Kidney capillary endothelial cell (primary cell): ENCODE data around the gene OPCML.

Source experiments
- DNase-seq: peaks from one replicate; pipeline ENCODE4 v3.0.0-alpha.2; 2018; ENCODE audit warnings: low spot score

Gene OPCML

DNA sequence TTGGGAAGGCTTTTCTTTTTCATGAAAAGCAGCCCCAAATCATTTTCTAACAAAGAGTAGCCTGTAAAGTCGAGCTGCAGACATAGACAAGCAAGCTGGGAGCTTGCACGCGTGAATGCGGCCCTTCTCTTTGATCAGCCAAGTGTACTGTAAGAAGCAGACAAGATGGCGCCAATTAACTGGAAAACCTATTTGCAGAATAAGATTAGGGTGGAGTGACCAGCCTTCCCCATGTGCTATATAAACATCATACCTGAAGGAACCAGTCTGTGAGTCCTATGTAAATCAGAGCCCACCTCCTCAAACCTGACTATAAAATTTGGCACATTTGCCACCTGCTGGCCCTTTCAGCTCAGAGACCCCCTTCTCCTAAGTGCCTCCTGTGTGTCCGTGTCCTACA lies 982.7 kb downstream of the OPCML start:
- DNase-seq, result no peak

DNA sequence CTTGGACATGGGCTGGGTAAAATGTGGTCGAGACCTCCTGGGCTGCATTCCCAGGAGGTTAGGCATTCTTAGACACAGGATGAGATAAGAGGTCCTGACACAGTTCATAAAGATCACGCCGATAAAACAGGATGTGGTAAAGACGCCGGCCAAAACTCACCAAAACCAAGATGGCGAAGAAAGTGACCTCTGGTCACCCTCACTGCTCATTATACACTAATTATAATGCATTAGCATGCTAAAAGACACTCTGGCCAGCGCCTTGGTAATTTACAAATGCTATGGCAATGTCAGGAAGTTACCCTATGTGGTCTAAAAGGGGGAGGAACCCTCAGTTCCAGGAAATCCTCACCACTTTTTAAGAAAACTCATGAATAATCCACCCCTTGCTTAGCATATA lies 983.3 kb downstream of the OPCML start:
- DNase-seq, result no peak

GRCh38 chr11:132544007-132544406 lies 988.3 kb downstream of the OPCML start:
- no peak for DNase-seq

- no peak for DNase-seq
Observed at GRCh38 chr11:132541794-132542193, 990.5 kb downstream of the OPCML start.

- no peak for DNase-seq
Observed at GRCh38 chr11:132540581-132540980, 991.7 kb downstream of the OPCML start.

DNA sequence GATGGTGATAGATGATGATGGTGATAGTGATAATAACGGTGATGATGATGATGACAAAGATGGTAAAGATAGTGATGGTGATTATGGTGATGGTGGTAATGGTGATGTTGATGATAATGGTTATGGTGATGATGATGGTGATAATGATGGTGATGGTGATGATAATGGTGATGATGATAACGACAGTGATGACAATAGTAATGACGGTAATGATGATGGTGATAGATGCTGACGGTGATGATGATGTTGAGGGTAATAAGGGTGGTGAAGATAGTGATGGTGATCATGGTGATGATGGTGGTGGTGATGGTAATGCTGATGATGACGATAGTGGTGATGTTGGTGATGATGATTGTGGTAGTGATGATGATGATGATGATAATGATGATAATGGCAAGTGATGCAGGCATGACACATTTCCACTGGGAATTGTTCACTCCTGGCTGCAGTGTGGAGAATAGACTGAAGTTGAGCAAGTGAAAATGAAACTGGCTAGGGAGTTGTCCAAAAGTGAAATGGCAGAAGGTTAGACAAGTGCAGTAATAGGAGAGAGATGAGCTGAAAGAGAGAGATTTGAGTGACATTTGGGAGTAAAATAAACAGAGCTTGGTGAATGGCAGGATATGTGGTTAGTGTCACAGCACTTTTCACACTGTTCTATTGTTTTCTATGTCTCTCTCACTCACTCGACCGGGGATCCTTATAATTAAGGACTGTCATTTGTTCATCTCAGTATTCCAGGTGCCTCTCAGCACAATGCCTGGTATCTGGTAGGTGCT lies 992.5 kb downstream of the OPCML start:
- no peak for DNase-seq

DNA sequence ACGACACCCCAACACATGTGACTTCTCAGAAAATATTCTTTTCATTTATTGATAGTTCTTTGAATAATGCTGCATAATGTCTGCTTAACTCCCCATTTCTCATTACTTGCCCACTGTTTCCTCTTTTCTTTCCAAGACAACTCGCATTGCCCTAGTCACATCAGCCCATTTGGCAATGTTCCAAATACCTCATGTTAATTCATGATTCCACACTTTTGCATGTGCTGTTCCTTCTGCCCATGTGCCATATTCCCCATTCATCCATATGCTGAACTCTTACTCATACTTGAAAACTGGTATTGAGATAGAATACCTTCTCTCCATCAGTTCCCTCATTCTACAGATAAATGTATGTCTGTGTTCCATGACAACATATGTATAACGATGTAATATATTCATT lies 993.7 kb downstream of the OPCML start:
- no peak for DNase-seq

GRCh38 chr11:132535830-132536229 lies 996.5 kb downstream of the OPCML start:
- no peak for DNase-seq

GRCh38 chr11:132531921-132532320 lies 1000.4 kb downstream of the OPCML start:
- DNase-seq, result no peak

- DNase-seq, result no peak
Observed at GRCh38 chr11:132528181-132528580, 1004.1 kb downstream of the OPCML start.

DNA sequence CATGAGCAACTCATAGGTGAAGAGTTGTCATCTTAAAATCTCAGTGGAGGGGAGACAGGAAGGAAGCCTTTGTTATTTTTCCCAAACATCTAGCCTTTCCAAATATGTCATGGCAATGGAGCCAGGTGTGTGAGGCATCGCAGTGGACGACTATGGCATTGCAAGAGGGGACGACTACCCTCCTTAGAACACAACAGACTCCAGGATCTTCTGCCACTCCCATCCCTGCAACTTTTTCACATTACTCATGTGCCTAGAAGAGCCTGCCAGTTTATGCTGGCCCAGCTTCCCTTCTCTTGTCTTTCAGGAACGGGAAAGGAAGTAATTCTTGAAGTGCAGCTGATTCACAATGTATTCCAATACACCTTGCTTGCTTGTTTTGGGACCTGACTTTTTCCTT lies 1008.4 kb downstream of the OPCML start:
- no peak for DNase-seq

DNA sequence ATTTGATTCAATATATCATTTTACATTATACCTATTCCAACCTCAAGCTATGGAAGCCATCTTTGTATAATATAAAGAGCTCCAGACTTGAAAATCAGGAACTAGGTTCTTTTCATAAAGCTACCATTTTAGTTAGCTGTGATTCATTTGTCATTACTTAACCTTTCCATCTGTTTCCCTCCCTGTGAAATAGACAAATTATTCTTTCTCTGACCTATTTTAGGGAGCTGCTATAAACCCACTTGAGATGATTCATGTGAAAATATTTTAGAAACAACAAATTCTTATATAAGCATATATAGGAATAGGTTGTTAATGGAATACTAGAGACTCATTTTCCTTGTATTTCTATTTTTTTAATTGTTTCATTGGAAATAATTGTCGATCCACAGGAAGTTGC lies 1012.1 kb downstream of the OPCML start:
- DNase-seq, result no peak

- DNase-seq, result no peak
Observed at GRCh38 chr11:132519241-132519815, 1013.0 kb downstream of the OPCML start.

GRCh38 chr11:132504501-132505041 lies 1027.7 kb downstream of the OPCML start:
- no peak for DNase-seq

- no peak for DNase-seq
Observed at GRCh38 chr11:132501356-132501755, 1030.9 kb downstream of the OPCML start.

DNA sequence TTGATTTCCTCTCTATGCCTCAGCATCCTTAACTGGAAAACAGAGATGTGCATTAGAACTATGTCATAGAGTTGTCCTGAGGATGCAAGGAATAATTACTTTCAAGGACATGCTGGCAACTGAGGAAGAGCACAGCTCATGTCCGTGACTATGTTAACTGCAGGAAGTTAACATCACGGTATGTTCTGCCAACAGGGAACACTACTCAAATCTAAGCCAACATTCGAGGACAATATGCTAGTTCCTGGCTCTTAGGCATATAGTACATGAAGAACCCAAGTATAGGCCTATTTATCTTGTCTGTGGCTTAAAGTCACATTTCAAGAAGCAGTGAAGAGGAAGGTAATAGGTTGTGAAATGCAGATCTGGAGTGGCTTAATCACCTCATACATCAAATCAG lies 1032.6 kb downstream of the OPCML start:
- no peak for DNase-seq

DNA sequence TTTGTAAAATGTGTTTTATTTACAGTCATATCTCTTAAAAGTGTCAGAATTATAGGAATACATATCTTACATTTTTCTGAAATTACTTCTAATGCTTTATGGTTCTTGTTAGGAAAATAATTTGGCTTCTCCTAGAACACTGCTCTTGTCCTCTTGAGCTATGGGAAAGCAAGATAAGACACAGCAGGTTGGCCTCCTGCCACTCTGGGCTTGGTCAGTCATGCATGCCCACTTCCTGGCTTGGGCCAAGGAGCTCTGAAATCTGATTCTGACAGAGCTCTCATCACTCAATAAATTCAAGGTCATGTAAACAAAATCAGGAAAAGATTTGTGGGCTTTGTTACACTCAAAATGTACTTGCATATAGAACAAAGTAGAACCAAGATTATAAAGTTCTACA lies 1036.0 kb downstream of the OPCML start:
- DNase-seq, result no peak

DNA sequence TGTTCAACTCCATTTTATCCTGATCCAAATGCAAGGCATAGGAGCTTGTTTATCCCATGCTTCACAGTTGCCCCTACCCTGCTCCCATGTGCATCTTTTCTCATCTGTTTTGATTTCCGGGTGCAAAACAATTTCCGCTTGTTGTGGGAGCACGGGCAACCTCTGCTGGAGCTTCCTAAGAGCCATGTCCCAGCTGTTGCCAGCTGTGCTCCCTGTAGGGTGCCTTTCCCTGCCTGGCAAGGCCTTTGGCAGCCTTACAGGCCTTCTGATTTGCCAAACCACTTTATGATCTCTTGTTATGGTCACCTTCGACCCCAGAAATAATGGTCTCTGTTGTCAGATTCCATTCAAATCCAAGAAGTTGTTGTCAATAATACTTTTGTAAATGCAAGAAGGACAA lies 1038.5 kb downstream of the OPCML start:
- no peak for DNase-seq

- DNase-seq, result no peak
Observed at GRCh38 chr11:132490978-132491377, 1041.3 kb downstream of the OPCML start.

GRCh38 chr11:132486060-132486459 lies 1046.2 kb downstream of the OPCML start:
- no peak for DNase-seq

- DNase-seq, result no peak
Observed at GRCh38 chr11:132475026-132475425, 1057.3 kb downstream of the OPCML start.

DNA sequence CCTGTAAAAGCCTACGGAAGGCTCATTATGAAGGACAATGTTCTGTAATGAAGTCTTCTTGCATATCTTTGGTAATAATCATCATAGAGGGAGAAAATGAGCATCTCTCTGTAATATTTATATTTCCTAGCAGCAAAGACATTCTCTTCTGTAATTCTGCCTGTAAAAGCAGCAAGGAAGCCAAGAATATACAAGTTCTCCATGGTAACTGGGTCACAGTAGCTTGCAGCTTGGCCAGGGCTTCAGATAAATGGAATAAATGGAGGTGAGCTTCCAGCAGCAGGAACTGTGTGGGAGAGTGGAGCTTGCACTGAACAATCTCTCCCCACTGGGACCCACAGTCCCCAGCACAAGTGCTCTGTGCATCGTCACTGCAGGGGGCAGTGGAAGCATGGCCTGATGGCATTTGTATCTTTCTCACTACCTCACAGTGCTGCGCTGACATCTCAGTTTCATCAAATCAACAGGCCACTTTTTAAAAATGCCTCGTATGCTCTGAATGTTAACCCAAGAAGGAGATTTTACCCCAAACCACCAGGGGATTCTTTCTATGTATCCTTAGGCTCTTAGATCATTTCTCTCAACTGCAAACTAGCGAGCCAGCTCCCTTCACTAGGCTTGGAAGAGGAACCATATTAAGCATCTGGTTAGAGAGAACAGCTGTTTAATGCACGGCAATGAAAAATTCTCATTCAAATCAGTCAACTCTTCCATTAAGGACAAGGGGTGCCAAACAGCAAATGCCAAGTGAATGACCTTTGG lies 1059.7 kb downstream of the OPCML start:
- no peak for DNase-seq

- DNase-seq, result peak; percentile 14
Observed at GRCh38 chr11:132471466-132471865, 1060.8 kb downstream of the OPCML start.
